Fibroblast of pulmonary artery (primary cell): Measurements from ENCODE around the gene SECTM1.

Experiments
- DNase-seq: peaks from one replicate; pipeline ENCODE4 v3.0.0-alpha.2; 2010; ENCODE audit warnings: low read depth
- H3K4me3 ChIP-seq: replicated peaks from 2 replicates; pipeline ENCODE4 v1.5.1; 2011; ENCODE audit warnings: low read depth, mild to moderate bottlenecking, control low read depth, low read length, moderate library complexity
- TF ChIP-seq, protein P1 (sequence below): IDR thresholded peaks from 2 replicates; pipeline ENCODE4 v1.5.1; 2011; ENCODE audit warnings: mild to moderate bottlenecking, control low read depth, low read length, inconsistent platforms; ENCODE audit errors: missing control alignments

SECTM1 gene

DNA sequence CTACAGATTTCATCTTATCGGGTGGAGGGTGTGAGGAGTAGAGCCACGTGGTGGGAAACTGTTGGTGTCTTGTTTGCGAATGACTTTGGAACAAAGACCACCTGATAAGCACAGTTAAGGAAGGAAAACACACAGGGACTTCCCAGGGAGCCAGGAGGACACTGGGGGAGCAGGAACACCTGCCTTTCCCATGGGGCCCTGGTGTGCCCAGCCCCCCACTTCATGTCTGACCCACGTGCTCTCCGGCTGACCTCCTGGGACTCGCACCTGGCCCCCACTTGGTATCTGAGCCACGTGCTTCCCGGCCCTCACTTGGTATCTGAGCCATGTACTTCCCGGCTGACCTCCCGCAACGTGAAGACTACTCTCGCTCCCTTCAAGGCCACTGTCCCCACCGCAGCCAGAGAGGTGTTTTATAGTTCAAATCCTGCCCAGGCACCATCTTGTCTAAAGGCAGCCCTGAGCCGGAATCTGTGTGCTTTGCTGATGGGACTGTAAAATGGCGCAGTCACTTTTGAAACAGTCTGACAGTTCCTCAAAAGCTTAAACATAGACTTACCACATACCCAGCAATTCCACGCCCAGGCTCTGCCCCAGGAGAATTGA is 54.7 kb downstream of the SECTM1 start:
- H3K4me3 ChIP-seq: no peak overlapping the region
- DNase-seq: no peak
- TF ChIP-seq, protein P1, sequence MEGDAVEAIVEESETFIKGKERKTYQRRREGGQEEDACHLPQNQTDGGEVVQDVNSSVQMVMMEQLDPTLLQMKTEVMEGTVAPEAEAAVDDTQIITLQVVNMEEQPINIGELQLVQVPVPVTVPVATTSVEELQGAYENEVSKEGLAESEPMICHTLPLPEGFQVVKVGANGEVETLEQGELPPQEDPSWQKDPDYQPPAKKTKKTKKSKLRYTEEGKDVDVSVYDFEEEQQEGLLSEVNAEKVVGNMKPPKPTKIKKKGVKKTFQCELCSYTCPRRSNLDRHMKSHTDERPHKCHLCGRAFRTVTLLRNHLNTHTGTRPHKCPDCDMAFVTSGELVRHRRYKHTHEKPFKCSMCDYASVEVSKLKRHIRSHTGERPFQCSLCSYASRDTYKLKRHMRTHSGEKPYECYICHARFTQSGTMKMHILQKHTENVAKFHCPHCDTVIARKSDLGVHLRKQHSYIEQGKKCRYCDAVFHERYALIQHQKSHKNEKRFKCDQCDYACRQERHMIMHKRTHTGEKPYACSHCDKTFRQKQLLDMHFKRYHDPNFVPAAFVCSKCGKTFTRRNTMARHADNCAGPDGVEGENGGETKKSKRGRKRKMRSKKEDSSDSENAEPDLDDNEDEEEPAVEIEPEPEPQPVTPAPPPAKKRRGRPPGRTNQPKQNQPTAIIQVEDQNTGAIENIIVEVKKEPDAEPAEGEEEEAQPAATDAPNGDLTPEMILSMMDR: no peak

DNA sequence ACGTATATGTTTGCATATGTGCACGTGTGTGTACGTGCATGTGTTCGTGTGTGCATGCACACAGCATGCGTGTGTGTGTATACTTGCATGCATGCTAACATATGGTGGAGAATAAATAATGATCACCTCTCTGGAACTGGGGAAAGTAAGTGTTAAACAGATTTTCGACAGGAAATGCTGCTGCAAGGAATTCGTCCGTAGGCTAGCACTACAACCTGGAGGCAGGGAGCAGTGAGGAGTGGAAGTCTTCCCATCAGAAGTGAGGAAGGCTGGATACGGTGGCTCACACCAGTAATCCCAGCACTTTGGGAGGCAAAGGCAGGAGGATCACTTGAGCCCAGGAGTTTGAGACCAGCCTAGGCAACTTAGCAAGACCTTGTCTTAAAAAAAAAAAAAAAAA is 55.3 kb downstream of the SECTM1 start:
- no peak overlapping the region for H3K4me3 ChIP-seq
- TF ChIP-seq, protein P1: no peak
- DNase-seq: no peak

DNA sequence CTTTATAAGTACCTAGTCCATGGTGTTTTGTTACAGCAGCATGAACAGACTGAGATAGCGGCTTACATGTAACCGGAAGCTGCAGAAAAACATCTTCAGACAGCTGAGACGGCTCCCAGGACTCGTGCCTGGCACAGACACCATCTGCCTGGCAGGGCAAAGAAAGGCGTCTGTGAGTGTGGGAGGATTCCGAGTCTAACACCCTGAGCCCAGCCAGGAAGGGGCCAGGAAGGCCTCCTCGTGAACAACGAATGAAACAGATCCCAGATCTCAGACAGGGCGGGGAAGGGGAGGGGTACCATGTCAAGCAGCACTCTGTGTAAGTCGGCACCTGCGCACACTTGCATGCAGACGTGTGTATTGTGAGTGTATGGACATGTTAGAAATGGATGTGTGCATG is 55.7 kb downstream of the SECTM1 start:
- no peak overlapping the region for H3K4me3 ChIP-seq
- TF ChIP-seq, protein P1: no peak
- no peak for DNase-seq

DNA sequence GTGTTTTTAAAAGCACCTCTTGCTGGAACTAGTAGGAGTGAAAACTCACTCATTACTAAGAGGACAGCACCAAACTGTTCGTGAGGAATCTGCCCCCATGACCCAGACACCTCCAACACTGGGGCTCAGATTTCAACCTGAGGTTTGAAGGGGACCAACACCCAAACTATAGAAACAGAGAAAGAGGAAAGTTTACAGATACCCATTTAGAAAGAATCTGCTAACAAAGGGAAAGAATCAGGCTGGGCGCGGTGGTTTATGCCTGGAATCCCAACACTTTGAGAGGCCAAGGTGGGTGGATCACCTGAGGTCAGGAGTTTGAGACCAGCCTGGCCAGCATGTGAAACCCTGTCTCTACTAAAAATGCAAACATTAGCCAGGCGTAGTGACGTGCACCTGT is 56.6 kb downstream of the SECTM1 start:
- TF ChIP-seq, protein P1: no peak
- H3K4me3 ChIP-seq: no peak overlapping the region
- no peak for DNase-seq

DNA sequence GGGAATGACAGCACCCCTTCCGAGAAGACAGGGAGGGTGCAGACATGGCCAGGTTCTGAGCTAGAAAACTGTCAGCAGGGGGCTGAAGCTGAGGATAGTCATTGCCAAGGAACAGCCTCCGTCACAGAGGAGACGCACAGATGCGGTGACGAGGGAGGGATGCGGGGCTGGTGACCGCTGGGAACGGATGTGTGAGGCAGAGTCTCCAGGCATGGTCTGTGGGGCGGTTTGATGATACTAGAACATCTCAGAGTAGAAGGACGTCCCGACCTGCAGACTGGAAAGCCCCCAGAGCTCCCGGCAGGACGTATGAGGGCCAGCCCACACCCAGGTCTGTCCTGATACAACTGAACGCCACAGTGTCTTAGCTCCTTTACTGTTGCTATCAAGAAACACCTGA is 58.2 kb downstream of the SECTM1 start:
- no peak overlapping the region for H3K4me3 ChIP-seq
- no peak for DNase-seq
- TF ChIP-seq, protein P1: no peak

DNA sequence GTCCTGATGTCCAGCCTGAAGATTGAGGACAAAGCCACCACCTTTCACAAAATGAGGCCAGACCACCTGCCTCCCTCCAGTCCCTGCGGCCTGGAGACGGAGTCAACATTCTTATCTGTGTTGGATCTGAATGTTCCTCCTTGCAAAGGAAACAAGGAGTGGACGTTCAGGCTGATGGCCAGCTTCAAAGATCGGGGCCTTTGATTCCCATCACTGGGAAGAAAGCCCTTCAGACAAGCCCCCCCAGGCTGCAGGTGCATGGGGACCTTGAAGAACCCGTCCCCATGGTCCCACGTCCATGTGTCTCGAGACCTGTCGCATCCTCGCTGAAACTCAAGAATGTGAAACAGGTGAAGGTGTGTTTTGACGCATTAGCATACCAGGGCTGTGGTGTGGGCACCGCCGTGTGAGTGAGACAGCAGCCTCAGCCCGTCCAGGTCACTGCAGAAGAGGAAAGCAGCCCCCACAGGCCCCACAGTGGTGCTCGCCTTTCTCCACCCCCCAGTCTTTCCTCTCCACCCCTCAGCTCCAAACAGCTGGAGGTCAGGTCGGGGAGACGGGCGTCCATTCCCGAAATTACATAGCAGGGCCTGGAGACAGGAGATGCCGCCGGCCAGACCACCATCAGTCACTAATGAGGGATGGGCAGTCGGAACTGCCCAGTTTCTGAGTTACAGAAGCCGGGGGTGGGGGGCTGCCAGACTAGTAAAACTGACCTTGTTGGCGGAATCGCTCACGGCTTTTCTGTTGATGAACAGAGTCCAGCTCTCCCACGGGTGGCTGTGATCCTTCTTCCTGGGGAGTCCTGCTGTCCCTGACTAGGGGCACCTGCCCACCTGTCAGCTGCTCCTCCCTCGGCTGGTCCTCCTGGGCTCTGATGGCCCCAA is 59.2 kb downstream of the SECTM1 start:
- TF ChIP-seq, protein P1: no peak
- no peak for DNase-seq
- peak overlapping the region; percentile 85 for H3K4me3 ChIP-seq
